Panc1 (cell line): ENCODE measurements around the gene NACA2. TPM values are rescaled to one million over a fixed set of nuclear protein-coding genes. Genes with fewer than 3 reads are reported as not detected.

Experiments used
- ATAC-seq: fragments of 200-7000 bp; cut with Tn5 transposase; 2 replicates; pipeline ENCODE4 v1.9.1; 2020; ENCODE audit warnings: mild to moderate bottlenecking, moderate library complexity
- BruUV-seq: library from RNA; stranded (reverse); fragments of 400-500 nt; replicated peaks from 2 replicates; lab custom pipeline; 2021; lab: Mats Ljungman, UMichigan
- CTCF ChIA-PET: fragments of 300-600 bp; sonication (Branson Sonifier 250); formaldehyde crosslinking; loops from one replicate; lab custom pipeline; 2022; ENCODE audit warnings: antibody characterized with exemption; lab: Charles Lee
- POLR2A ChIA-PET: fragments of 300-600 bp; sonication (Branson Sonifier 250); formaldehyde crosslinking; loops from one replicate; lab custom pipeline; 2022; ENCODE audit warnings: antibody characterized with exemption; lab: Charles Lee
- DNase-seq: peaks from one replicate; pipeline ENCODE4 v3.0.0-alpha.2; 2010; ENCODE audit warnings: low read depth, low spot score
- H3K27ac ChIP-seq: 2 replicates; pipeline ENCODE4 v1.5.1; 2011; ENCODE audit warnings: mild to moderate bottlenecking, low read length, inconsistent platforms
- H3K27me3 ChIP-seq: fragments of 200-500 bp; sonication (Bioruptor generic); 2 replicates; pipeline ENCODE4 v1.6.0; 2014; ENCODE audit warnings: low read length, inconsistent platforms; ENCODE audit not compliant: control insufficient read depth, insufficient read depth
- H3K36me3 ChIP-seq: fragments of 200-500 bp; sonication (Bioruptor generic); 2 replicates; pipeline ENCODE4 v1.5.1; 2014; ENCODE audit warnings: inconsistent platforms, mild to moderate bottlenecking, low read length, moderate library complexity; ENCODE audit not compliant: control insufficient read depth, insufficient read depth
- H3K4me1 ChIP-seq: 2 replicates; pipeline ENCODE4 v1.5.1; 2011; ENCODE audit warnings: inconsistent platforms, mild to moderate bottlenecking, low read length, moderate library complexity; ENCODE audit not compliant: control insufficient read depth, insufficient read depth
- H3K4me3 ChIP-seq, 2 experiments: 2 replicates each; pipeline ENCODE4 v1.5.1; 2011 to 2012; ENCODE audit warnings: low read depth in 2 of 2, low read length in 2 of 2, mild to moderate bottlenecking in 2 of 2, inconsistent platforms in 1 of 2, moderate library complexity in 1 of 2
- H3K9me3 ChIP-seq: fragments of 200-500 bp; sonication (Bioruptor generic); 2 replicates; pipeline ENCODE4 v1.5.1; 2014; ENCODE audit warnings: low read depth, mild to moderate bottlenecking, inconsistent platforms, low read length, moderate library complexity; ENCODE audit not compliant: control insufficient read depth, insufficient read depth
- CTCF ChIP-seq: fragments of 450-650 bp; IDR thresholded peaks from 2 replicates; pipeline ENCODE4 v1.5.1; 2017; ENCODE audit warnings: mild to moderate bottlenecking
- POLR2AphosphoS5 ChIP-seq: IDR thresholded peaks from 2 replicates; pipeline ENCODE4 v1.6.1; 2012; ENCODE audit warnings: mild to moderate bottlenecking, low read depth, low read length, moderate library complexity
- REST ChIP-seq, 2 experiments: IDR thresholded peaks; 2 replicates each; pipeline ENCODE4 v1.6.1; 2011 to 2012; ENCODE audit warnings: low read depth in 2 of 2, control low read depth in 1 of 2, low read length in 1 of 2, mild to moderate bottlenecking in 1 of 2, moderate library complexity in 1 of 2; ENCODE audit not compliant: insufficient read depth in 1 of 2
- SIN3A ChIP-seq: IDR thresholded peaks from 2 replicates; pipeline ENCODE4 v1.6.1; 2012; ENCODE audit warnings: low read depth, mild to moderate bottlenecking, low read length, moderate library complexity, borderline replicate concordance; ENCODE audit not compliant: insufficient read depth
- TCF7L2 ChIP-seq: IDR thresholded peaks from 2 replicates; pipeline ENCODE4 v1.6.1; 2011; ENCODE audit warnings: mild to moderate bottlenecking, low read depth, low read length, inconsistent platforms
- in situ Hi-C: cut with HindIII; loops from 2 replicates; pipeline ENCODE4 v1.10.0; 2016; ENCODE audit warnings: low sequenced_read_pairs, low pct_unique_long_range_greater_than_20kb
- intact Hi-C: fragments of 100-400 bp; cut with micrococcal nuclease; formaldehyde crosslinking; loops from one replicate; pipeline ENCODE4 v1.10.0; 2022; ENCODE audit not compliant: unreplicated experiment
- total RNA-seq: library from RNA; stranded (reverse); gene quantifications from one replicate; pipeline ENCODE4 v1.2.1, GENCODE V29; 2021; ENCODE audit not compliant: unreplicated experiment

NACA2 gene
- total RNA-seq, 1 experiment from 2014 or later = not detected

GRCh38 chr17:61579961-61580360, 11.1 kb downstream of the NACA2 start:
- DNase-seq = no peak
- Histone ChIP-seq H3K27ac (no peak overlapping the region), H3K36me3 (no peaks in the 10 kb centered on the region), H3K4me1 (peaks cover 4% of the 10 kb centered on the region; the same call in 1 of the 2 replicates), H3K27me3 (no peaks in the 10 kb centered on the region), H3K4me3 (no peak overlapping the region), H3K9me3 (no peaks in the 10 kb centered on the region)
- in situ Hi-C loops = no loop called here
- POLR2A ChIA-PET = no interaction called here
- CTCF ChIA-PET = no interaction called here
- no peak for ATAC-seq
- no peak for TF ChIP-seq REST (IDR thresholded peaks at IDR 0.05; ENCODE audit: insufficient read depth in 1 of 2, low read depth in 2 of 2, low read length in 1 of 2)
- no peak for TF ChIP-seq CTCF
- TF ChIP-seq SIN3A = no peak
- no peak for TF ChIP-seq TCF7L2
- no TSS peak for BruUV-seq
- intact Hi-C loops = no loop called here

- intact Hi-C loops = no loop called here
These were observed 11.7 kb downstream of the NACA2 start for GRCh38 chr17:61579347-61579746.

More at GRCh38 chr17:61579347-61579746, 11.7 kb downstream of the NACA2 start:
- in situ Hi-C loops = no loop called here
- H3K27ac ChIP-seq = no peak overlapping the region
- TF ChIP-seq REST (IDR thresholded peaks at IDR 0.05; ENCODE audit: insufficient read depth in 1 of 2, low read depth in 2 of 2, low read length in 1 of 2) (no peak), CTCF (no peak), SIN3A (no peak), POLR2AphosphoS5 (no peak), TCF7L2 (no peak)
- no peaks in the 10 kb centered on the region for H3K9me3 ChIP-seq
- DNase-seq (no peak), ATAC-seq (no peak)
- no peak overlapping the region for H3K4me3 ChIP-seq
- ChIA-PET CTCF (interaction anchor here (0.9 kb wide), 1 partner anchor 167 kb away, joined by 3 read pairs; no protein-coding TSS in a partner anchor), POLR2A (no interaction called here)
- BruUV-seq = no TSS peak
- H3K4me1 ChIP-seq = peaks cover 4% of the 10 kb centered on the region; the same call in 1 of the 2 replicates
- no peaks in the 10 kb centered on the region for H3K36me3 ChIP-seq
- no peaks in the 10 kb centered on the region for H3K27me3 ChIP-seq
